ENCODE measurements around the gene TMEFF2. TPM values are rescaled to one million over a fixed set of nuclear protein-coding genes. Genes with fewer than 3 reads are reported as not detected.

Gene TMEFF2
- total and polyA plus RNA-seq, 2 experiments from 2014 or later, result 1.7 to 2.2 TPM

DNA sequence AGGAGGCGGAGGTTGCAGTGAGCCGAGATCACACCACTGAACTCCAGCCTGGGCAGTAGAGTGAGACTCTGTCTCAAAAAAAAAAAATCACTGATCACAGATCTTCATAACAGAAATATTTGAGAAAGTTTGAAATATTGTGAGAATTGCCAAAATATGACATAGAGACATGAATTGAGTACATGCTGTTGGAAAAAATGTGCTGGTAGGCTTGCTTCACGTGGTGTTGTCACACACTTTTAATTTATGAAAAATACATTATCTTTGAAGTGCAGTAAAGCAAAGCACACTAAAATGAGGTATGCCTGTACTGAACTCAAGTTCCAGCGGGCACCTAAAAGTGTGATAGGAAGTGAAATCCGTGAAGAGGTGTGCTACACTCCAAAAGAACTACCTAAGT lies 152.6 kb downstream of the TMEFF2 start (continued):
- TF ChIP-seq, protein P1, sequence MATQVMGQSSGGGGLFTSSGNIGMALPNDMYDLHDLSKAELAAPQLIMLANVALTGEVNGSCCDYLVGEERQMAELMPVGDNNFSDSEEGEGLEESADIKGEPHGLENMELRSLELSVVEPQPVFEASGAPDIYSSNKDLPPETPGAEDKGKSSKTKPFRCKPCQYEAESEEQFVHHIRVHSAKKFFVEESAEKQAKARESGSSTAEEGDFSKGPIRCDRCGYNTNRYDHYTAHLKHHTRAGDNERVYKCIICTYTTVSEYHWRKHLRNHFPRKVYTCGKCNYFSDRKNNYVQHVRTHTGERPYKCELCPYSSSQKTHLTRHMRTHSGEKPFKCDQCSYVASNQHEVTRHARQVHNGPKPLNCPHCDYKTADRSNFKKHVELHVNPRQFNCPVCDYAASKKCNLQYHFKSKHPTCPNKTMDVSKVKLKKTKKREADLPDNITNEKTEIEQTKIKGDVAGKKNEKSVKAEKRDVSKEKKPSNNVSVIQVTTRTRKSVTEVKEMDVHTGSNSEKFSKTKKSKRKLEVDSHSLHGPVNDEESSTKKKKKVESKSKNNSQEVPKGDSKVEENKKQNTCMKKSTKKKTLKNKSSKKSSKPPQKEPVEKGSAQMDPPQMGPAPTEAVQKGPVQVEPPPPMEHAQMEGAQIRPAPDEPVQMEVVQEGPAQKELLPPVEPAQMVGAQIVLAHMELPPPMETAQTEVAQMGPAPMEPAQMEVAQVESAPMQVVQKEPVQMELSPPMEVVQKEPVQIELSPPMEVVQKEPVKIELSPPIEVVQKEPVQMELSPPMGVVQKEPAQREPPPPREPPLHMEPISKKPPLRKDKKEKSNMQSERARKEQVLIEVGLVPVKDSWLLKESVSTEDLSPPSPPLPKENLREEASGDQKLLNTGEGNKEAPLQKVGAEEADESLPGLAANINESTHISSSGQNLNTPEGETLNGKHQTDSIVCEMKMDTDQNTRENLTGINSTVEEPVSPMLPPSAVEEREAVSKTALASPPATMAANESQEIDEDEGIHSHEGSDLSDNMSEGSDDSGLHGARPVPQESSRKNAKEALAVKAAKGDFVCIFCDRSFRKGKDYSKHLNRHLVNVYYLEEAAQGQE (IDR thresholded peaks at IDR 0.05; ENCODE audit: unreplicated experiment), result no peak
- TF ChIP-seq JUNB (IDR thresholded peaks at IDR 0.05; ENCODE audit: unreplicated experiment), result no peak

DNA sequence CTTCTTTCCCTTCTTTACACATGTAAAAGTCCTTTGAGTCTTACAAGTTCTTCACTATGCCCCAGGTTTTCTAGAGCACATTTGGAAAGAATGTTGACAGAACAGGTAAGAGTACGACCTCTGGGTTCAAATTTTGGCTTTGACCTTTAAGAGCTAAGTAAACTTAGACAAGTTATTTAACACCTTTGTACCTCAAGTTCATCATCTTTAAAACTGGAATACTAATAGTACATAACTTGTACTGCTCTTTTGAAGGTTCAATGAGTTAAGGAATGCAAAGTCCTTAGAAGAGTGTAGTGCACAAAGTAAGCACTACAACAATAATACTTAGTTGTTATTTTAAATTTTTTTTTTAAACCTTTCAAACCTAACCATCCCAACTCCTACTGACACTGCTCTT lies 156.6 kb downstream of the TMEFF2 start:
- no peak overlapping the region for H2AFZ ChIP-seq
- H3K79me2 ChIP-seq (replicated peaks; ENCODE audit: insufficient read depth), result no peaks in the 10 kb centered on the region
- no peaks in the 10 kb centered on the region for H3K36me3 ChIP-seq (ENCODE audit: insufficient read depth)
- H3K27ac Mint-ChIP-seq, result no peak overlapping the region
- no peaks in the 10 kb centered on the region for H3K4me1 ChIP-seq (ENCODE audit: insufficient read depth)
- no peaks in the 10 kb centered on the region for H4K20me1 ChIP-seq (replicated peaks; ENCODE audit: insufficient read depth)
- no peaks in the 10 kb centered on the region for H3F3A ChIP-seq (replicated peaks; ENCODE audit: low read depth)
- H3K4me1 Mint-ChIP-seq, result peaks cover 3% of the 10 kb centered on the region; the same call in 1 of the 3 replicates
- H3K27me3 ChIP-seq (ENCODE audit: insufficient read depth), result no peaks in the 10 kb centered on the region
- no peaks in the 10 kb centered on the region for H3K27me3 Mint-ChIP-seq (ENCODE audit: insufficient read depth, low read depth, poor library complexity)
- H3K9me3 Mint-ChIP-seq, result no peaks in the 10 kb centered on the region
- H3K4me2 ChIP-seq, result no peak overlapping the region
- peaks cover 5% of the 10 kb centered on the region; the same call in 1 of the 2 replicates for H3K9me2 ChIP-seq (ENCODE audit: insufficient read depth)
- H3K4me3 Mint-ChIP-seq, result no peak overlapping the region
- H3K27ac ChIP-seq (ENCODE audit: low read depth), result no peak overlapping the region
- no peaks in the 10 kb centered on the region for H3K36me3 Mint-ChIP-seq (ENCODE audit: low read depth)
- no peak for DNase-seq (ENCODE audit: low spot score)
- no peak for ATAC-seq
- no peak overlapping the region for H3K4me3 ChIP-seq
- no peak for TF ChIP-seq JUNB (IDR thresholded peaks at IDR 0.05; ENCODE audit: unreplicated experiment)
- TF ChIP-seq POLR2AphosphoS5 (IDR thresholded peaks at IDR 0.05; ENCODE audit: low read depth), result no peak
- TF ChIP-seq NANOG (IDR thresholded peaks at IDR 0.05; ENCODE audit: borderline replicate concordance), result no peak
- TF ChIP-seq, protein P2, sequence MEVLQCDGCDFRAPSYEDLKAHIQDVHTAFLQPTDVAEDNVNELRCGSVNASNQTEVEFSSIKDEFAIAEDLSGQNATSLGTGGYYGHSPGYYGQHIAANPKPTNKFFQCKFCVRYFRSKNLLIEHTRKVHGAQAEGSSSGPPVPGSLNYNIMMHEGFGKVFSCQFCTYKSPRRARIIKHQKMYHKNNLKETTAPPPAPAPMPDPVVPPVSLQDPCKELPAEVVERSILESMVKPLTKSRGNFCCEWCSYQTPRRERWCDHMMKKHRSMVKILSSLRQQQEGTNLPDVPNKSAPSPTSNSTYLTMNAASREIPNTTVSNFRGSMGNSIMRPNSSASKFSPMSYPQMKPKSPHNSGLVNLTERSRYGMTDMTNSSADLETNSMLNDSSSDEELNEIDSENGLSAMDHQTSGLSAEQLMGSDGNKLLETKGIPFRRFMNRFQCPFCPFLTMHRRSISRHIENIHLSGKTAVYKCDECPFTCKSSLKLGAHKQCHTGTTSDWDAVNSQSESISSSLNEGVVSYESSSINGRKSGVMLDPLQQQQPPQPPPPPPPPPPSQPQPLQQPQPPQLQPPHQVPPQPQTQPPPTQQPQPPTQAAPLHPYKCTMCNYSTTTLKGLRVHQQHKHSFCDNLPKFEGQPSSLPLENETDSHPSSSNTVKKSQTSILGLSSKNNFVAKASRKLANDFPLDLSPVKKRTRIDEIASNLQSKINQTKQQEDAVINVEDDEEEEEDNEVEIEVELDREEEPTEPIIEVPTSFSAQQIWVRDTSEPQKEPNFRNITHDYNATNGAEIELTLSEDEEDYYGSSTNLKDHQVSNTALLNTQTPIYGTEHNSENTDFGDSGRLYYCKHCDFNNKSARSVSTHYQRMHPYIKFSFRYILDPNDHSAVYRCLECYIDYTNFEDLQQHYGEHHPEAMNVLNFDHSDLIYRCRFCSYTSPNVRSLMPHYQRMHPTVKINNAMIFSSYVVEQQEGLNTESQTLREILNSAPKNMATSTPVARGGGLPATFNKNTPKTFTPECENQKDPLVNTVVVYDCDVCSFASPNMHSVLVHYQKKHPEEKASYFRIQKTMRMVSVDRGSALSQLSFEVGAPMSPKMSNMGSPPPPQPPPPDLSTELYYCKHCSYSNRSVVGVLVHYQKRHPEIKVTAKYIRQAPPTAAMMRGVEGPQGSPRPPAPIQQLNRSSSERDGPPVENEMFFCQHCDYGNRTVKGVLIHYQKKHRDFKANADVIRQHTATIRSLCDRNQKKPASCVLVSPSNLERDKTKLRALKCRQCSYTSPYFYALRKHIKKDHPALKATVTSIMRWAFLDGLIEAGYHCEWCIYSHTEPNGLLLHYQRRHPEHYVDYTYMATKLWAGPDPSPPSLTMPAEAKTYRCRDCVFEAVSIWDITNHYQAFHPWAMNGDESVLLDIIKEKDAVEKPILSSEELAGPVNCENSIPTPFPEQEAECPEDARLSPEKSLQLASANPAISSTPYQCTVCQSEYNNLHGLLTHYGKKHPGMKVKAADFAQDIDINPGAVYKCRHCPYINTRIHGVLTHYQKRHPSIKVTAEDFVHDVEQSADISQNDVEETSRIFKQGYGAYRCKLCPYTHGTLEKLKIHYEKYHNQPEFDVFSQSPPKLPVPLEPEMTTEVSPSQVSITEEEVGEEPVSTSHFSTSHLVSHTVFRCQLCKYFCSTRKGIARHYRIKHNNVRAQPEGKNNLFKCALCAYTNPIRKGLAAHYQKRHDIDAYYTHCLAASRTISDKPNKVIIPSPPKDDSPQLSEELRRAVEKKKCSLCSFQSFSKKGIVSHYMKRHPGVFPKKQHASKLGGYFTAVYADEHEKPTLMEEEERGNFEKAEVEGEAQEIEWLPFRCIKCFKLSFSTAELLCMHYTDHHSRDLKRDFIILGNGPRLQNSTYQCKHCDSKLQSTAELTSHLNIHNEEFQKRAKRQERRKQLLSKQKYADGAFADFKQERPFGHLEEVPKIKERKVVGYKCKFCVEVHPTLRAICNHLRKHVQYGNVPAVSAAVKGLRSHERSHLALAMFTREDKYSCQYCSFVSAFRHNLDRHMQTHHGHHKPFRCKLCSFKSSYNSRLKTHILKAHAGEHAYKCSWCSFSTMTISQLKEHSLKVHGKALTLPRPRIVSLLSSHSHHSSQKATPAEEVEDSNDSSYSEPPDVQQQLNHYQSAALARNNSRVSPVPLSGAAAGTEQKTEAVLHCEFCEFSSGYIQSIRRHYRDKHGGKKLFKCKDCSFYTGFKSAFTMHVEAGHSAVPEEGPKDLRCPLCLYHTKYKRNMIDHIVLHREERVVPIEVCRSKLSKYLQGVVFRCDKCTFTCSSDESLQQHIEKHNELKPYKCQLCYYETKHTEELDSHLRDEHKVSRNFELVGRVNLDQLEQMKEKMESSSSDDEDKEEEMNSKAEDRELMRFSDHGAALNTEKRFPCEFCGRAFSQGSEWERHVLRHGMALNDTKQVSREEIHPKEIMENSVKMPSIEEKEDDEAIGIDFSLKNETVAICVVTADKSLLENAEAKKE (CRISPR knock-in tag; IDR thresholded peaks at IDR 0.05), result no peak
- TF ChIP-seq, protein P1 (IDR thresholded peaks at IDR 0.05; ENCODE audit: unreplicated experiment), result no peak
- TF ChIP-seq, protein P3, sequence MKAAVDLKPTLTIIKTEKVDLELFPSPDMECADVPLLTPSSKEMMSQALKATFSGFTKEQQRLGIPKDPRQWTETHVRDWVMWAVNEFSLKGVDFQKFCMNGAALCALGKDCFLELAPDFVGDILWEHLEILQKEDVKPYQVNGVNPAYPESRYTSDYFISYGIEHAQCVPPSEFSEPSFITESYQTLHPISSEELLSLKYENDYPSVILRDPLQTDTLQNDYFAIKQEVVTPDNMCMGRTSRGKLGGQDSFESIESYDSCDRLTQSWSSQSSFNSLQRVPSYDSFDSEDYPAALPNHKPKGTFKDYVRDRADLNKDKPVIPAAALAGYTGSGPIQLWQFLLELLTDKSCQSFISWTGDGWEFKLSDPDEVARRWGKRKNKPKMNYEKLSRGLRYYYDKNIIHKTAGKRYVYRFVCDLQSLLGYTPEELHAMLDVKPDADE (IDR thresholded peaks at IDR 0.05), result no peak
- no peak for TF ChIP-seq EZH2phosphoT487 (IDR thresholded peaks at IDR 0.05; ENCODE audit: unreplicated experiment)
- no peak for TF ChIP-seq ZNF114 (CRISPR knock-in tag; IDR thresholded peaks at IDR 0.05)
- TF ChIP-seq CREB1 (CRISPR knock-in tag; IDR thresholded peaks at IDR 0.05; ENCODE audit: low read depth), result no peak
